Measurements from ENCODE around the gene LAMTOR2.

GRCh38 chr1:156025876-156026275 is 28.7 kb upstream of the LAMTOR2 start:
- TF ChIP-seq, protein P1, sequence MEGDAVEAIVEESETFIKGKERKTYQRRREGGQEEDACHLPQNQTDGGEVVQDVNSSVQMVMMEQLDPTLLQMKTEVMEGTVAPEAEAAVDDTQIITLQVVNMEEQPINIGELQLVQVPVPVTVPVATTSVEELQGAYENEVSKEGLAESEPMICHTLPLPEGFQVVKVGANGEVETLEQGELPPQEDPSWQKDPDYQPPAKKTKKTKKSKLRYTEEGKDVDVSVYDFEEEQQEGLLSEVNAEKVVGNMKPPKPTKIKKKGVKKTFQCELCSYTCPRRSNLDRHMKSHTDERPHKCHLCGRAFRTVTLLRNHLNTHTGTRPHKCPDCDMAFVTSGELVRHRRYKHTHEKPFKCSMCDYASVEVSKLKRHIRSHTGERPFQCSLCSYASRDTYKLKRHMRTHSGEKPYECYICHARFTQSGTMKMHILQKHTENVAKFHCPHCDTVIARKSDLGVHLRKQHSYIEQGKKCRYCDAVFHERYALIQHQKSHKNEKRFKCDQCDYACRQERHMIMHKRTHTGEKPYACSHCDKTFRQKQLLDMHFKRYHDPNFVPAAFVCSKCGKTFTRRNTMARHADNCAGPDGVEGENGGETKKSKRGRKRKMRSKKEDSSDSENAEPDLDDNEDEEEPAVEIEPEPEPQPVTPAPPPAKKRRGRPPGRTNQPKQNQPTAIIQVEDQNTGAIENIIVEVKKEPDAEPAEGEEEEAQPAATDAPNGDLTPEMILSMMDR (conservative IDR thresholded peaks at IDR 0.05; ENCODE audit: low read length) = peak; percentile 79
- no peak for TF ChIP-seq EZH2phosphoT487 (IDR thresholded peaks at IDR 0.05; ENCODE audit: borderline replicate concordance)

Measured in Loucy (cell line).